Measurements from ENCODE around the gene FASTK.
A peak's percentile ranks its signal among the peaks of the same experiment; 100 is the strongest.

FASTK gene, protein sequence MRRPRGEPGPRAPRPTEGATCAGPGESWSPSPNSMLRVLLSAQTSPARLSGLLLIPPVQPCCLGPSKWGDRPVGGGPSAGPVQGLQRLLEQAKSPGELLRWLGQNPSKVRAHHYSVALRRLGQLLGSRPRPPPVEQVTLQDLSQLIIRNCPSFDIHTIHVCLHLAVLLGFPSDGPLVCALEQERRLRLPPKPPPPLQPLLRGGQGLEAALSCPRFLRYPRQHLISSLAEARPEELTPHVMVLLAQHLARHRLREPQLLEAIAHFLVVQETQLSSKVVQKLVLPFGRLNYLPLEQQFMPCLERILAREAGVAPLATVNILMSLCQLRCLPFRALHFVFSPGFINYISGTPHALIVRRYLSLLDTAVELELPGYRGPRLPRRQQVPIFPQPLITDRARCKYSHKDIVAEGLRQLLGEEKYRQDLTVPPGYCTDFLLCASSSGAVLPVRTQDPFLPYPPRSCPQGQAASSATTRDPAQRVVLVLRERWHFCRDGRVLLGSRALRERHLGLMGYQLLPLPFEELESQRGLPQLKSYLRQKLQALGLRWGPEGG

DNA sequence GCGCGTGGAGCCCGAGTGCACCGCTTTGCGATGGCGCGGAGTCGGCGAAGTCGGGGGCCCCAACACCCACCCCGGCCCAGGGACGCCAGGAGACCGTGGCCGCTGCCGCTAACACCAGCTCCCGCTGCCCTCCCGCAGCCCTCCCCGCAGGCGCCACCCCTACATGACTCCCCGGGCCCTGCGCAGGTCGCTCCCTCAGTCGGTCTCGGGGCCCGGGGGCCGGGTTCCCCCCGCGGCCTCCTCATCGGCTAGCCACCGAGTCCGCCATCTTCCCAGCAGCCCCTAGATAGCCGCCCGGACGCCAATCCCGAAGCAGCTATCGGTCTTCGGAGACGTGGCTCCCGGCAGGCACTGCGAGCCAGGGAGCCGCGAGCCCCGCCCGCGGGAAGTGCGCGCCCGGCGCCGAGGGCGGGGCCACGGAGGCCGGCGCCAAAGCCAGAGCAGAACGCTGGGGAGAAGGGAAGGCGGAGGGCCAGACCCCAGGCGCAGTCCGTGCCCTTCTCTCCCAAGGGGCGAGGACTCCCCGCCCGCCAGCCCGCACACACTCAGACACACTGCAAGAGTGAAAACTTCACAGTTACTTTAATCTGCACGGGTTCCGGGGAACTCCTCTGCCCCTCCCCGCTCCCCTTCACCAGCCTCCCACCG lies at the start of gene FASTK:
Gene FASTK (minus strand): TSS at position 288 of the 648 bp plus-strand sequence. CDS start 43 bp downstream, at position 245.
- peak; percentile 78 to 83 (median 78) for DNase-seq (ENCODE audit: low read depth in 3 of 3)

DNA sequence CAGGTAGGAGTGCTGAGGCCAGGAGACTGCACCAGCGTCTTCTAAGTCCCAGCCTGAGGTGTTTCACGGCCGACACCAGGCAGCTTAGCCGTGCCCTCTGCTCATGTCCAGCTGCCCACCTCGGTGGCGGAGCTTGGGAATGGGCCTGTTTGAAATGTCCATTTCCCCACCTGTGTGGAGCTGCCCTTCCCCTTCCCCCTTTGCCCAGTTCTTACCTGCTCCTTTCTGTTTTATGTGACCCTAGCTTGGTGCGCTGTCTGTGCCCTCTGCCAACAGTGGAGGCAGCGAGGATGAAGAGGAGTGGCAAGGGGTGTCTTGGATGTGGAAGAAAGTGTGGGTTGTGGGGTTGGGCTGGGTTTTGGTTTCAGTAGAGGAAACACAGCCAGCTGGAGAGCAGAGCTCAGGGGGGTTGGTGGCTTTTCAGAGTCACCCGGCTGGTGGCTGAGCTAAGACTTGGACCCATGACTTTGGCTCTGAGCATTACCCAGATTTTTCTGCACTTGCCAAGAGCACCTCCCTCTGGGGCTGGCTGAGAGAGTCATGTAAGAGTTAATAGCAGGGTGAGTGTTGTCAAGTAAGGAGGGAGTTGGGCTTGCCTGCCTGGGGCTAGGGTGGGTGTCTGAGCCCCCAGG lies 49.5 kb upstream of the FASTK start:
- no peak for DNase-seq (ENCODE audit: low read depth in 3 of 3)

DNA sequence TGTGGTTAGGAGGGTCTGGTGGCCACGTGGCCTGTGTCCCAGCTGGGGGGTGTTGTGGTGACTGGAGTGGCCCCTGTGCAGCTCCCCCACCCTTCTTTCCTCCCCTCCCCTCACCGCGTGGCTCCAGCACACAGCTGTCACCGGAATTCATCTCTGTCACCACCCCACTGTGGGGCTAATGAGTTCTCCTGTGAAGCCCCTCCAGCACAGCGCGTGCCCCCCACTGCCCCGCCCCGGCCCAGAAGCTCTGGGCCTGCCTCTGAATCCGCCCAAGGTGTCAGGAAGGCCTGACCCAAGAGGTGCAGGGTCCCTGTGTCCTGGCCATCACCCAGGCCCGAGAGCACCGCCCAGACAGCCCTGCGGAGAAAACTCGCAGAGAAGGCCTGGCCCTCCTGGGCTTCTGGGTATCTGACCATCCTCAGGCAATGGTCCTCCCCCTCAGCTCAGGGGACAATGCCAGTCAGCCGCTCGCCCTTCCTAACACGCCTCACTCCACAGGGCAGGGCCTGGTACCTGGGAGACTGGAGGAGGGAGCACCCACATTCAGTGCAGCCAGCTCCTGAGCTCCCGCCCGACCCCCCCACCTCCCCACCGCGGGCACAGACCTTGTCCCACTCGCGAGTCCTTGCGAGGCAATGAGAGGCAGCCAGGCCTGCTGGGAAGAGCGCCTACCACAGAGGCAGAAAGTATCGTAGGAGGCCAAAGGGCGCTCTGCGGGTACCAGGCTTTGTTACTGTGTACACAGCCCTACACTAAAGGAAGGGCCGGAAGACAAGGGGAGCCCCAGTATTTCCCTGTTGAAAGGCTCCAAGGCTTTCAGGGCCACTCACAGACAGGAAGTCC lies 48.7 kb upstream of the FASTK start:
- no peak for DNase-seq (ENCODE audit: low read depth in 3 of 3)

DNA sequence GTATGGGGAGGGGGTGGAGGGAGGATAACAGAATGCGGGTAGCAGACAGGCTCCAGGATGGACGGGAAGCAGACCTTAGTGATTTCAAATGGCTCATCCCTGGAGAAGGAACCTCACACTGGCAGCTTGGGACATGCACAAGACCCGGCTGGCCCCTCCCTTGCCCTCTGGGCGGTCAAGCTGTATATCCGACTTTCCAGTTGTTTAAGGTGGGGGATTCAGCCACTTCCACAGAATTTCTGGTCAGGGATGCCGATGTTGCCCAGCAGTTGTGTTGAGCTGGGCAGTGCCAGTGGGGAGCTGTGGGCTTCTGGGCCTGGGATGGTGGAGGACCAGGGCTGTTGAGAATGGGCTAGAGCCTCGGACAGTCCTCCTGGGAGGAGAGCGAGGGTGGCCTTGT lies 48.1 kb upstream of the FASTK start:
- no peak for DNase-seq (ENCODE audit: low read depth in 3 of 3)

DNA sequence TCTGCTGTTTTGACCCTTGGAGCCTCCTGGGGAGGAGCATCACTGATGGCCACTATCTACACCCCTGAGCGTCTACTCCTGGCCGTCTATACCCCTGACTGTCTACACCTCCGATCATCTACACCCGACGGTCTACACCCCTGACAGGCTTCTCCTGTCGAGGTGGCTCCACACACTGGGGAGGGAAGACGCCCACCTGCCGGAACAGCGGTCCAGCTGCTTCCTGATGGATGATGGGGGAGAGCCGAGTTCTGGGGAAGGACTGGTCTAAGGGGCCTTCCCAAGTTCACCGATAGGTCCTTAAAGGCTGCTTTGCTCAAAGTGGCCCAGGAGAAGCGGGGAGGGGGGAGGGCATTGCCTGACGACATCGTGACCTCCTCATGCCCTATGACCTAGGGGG lies 47.5 kb upstream of the FASTK start:
- DNase-seq (ENCODE audit: low read depth in 3 of 3), result no peak

DNA sequence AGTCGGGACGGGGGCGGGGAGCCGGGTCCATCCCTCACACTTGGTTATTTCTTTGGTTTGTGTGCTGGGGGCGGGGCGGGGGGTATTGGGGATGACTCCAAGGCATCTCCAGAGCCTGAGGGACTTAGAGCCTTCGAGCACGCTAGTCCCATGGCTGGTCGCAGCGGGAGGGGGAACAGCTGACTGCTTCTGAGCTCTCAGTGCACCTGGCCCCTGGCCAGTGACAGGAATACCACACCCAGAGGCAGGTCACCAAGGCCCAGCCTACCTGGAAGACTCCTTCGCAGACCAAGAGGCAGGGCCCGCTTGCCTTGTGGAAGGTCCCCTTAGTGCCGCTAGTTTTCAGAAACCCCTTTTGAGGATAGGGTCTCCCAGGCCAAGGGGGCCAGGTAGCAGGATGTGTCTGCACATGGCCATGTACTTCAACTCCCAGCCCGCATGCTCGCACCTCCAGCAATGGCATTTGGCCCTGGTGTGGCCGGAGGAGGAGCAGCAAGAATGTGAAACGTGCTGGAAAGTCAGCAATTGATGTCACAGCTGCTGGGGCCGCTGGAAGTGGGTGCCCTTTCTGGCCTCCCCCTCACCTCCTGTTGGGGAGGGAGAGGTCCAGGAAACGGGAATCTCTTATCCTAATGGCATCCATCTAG lies 46.0 kb upstream of the FASTK start:
- no peak for DNase-seq (ENCODE audit: low read depth in 3 of 3)

DNA sequence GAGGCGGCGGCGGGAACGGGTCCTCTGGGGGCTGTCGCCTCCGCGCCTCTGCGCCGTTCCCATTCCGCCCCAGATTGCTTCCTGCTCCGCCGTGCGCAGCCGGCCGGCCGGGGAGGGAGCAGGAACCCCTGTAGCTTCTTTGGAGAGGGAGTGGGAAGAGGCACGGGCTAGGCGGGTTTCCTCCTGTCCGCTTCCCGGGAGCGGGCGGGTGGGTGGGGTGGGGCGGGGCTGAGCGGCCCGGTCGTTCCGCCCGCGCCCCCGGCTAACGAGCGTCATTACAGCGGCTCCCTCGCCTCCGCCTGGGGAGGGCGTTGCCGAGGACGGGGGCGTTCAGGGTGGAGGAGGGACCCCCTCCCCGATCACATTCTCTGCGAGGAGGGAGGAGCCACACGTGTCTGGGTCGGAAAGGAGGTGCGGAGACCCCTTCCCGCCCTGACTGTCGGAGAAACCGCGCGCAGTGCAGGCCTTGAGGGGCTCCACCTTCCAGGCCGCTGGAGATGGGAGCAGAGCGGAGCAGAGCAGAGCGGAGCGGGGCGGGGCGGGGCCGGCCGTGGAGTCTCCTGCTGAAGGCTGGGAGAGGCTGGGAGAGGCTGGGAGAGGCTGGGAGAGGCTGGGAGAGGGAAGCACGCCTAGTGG lies 45.4 kb upstream of the FASTK start:
- DNase-seq (ENCODE audit: low read depth in 3 of 3), result no peak

DNA sequence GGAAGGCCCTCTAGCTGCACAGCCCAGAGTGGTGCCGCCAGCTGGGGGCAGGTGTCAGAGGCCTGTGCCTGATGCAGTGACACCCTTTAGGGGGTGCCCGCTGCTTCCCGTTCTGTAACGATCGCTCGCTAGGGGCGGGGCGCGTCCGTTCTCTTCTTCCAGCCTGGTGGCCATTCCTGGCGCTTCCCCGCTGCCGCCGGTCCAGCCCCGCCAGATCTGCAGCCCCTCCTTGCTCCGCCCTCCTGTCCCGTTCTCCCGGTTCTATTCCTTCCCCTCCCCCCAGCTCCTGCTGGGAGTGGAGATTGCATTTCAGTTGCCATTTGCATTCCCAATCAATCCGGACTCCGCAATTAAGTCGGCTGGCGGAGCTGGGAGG lies 44.8 kb upstream of the FASTK start:
- DNase-seq (ENCODE audit: low read depth in 3 of 3), result no peak

DNA sequence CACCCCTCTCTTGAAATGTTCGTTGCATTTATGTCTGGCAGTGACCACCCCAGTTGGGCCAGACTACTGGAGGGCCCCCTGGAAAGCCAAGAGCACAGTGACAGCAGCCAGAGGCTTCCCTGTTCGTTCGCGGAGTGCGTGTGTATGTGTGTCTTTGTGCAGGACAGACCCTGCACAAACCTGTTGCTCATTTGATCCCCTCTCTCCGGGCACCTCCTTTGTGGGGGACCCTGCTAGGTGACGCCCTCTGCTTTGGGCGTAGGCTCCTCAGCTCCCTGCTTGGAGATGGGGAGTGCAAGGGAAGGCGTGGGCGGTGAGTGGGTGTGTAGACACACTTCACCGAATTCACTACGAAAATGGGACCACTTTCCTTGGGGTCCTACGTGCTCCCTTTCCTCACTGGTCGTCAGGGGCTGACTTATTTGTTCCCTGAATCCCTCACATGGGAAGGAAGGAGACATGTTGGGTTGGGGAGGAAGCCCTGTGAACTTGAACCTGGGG lies 44.3 kb upstream of the FASTK start:
- DNase-seq (ENCODE audit: low read depth in 3 of 3), result no peak

DNA sequence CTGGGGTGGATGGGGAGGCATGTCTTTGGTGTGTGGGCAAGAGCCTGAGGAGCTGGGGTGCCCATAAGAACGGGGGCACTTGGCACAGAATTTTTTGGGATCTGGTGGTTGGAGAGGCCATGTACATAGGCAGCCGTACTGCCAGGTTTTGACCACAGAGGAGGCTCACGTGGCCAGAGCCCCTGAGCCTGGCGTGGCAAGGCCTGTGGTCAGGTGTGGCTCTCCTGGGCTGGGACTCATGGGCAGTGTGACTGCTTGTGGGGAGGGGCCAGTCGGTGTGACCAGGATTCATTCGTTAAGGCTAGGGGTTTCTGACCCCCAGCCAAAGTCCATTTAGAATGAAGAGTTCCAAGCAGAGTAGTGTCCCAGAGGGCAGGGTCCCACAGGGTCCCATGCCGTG lies 43.9 kb upstream of the FASTK start:
- DNase-seq (ENCODE audit: low read depth in 3 of 3), result no peak

DNA sequence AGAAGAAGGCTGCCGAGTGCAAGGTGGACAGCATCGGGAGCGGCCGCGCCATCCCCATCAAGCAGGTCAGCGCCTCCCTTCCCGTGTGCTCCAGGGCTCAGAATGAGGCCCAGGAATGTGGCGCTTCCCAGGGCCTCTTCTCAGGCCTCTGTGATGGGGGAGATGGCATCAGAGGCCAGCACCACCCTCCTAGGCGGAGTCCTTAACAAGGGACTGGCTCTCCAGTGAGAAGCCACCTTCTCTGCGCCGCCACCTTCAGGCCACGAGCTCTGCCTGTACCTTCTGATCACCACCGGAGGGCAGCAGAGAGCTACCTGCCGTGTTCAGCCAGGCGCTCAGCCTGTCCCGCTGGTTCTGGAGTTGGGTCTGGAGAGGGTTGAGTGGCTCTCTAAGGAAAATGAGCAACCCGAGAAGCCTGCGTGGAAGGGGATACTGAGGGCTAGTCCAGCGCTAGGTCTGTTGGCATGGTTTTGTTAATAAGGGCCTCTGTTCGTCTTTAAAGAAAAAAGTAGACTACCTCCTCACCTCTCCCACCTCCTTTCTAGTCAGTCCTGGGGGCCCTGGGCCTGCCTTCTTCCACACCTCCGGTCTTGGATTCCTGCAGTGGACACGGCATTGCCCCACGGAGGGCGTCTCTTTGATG lies 43.3 kb upstream of the FASTK start:
- DNase-seq (ENCODE audit: low read depth in 3 of 3), result peak; percentile 67 to 85 (median 79)

DNA sequence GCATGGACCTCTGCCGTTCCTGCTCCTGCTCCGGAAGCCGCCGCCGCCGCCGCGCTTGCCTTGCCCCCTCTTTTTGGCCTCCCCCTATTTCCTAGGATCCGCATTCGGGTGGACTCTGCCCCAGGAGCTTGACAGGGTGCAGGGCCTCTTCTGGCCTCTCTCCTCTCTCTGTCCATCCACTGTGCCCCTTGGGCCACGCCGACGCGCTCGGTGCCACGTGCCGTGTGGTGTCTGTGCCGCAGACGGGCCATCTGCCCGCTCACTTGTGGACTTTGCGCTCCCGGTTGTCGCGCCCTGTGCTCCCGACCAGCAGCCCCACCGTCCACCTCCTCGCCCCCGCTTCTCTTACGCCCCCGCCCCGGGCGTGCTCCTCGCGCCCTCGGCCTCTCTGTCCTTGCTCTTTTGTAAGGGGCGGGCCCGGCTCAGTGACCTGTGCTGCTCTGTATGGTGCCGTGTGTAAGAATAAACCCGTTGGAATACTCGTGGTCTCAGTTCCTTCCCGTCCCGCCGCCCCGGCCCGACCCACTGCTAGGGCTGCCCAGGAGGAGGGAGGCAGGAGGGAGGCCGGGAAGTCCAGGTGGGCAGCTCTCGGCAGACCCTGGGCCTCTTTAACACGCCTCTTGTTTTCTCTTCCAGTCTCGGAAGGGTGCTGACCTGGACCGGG lies 42.7 kb upstream of the FASTK start:
- DNase-seq (ENCODE audit: low read depth in 3 of 3), result no peak

DNA sequence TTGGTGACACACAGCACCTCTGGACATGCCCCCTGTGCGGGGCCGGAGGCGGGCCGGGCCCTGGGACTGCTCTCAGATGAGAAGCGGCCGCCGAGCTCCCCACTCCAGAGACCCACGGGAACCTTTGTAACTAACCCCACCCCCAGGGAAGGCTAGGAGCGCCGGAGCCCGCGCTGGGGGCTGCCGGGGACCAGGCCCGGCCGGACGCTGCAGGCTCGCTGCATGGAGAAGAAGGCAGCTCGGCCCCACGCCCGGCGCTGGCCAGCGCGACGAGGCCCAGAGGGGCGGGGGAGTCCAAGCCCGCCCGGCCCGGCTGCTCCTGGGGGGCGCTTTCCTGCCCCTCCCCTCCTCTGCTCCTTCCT lies 42.2 kb upstream of the FASTK start:
- DNase-seq (ENCODE audit: low read depth in 3 of 3), result no peak

DNA sequence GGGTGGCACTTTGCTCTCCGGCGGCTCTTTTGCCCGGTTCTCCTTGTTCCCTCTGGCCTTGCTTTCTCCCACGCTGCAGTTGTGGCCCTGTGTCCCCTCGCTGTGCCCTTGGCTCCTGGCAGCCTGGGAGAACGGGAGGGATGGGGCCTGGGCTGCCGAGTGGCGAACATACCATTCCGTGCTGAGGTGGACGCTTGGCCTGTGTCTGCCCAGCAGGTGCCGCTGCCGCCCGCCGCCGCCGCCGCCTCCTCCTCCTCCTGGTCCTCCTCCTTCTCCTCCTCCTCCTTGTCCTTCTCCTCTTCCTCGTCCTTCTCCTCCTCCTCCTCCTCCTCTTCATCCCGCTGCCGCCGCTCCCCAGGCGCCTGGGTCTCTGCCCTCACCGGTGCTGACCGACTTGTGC lies 41.7 kb upstream of the FASTK start:
- no peak for DNase-seq (ENCODE audit: low read depth in 3 of 3)

DNA sequence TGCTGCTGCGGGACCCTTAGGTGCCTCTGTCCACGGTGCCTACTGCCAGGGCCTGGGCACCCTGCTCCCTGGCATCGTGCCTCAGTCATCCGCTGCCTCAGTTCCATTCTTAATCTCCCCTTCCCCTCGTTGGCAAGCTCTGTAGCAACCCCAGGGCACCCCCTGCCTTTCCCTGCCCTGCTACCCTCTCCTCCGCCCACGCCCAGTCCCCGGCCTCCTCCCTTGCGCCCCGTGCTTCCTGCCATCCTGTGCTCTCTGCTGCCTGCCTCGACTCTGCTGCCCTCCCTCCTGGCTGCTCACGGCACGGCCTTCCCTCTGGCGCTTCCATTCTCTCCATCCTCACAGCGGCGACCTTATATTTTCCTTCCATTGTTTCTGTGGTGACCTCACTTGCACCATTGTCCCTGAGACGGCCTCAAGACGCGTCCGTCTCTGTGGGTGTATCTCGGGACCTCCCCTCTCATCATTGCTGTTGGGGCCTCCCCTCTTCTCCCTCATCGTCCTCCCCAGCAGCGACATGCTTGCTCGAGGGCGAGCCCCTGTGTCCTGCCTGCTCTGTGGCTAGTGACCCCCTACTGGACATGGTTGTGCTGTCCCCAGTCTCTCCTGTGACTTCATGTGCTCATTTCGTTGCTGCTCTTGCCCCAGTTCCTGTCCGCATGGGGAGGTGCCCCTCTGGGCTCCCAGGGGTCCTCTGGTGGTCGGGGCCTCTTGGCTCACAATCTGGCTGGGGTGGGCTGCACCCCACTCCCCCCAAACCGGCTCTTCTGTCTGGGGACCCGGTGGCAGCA lies 41.0 kb upstream of the FASTK start:
- no peak for DNase-seq (ENCODE audit: low read depth in 3 of 3)

DNA sequence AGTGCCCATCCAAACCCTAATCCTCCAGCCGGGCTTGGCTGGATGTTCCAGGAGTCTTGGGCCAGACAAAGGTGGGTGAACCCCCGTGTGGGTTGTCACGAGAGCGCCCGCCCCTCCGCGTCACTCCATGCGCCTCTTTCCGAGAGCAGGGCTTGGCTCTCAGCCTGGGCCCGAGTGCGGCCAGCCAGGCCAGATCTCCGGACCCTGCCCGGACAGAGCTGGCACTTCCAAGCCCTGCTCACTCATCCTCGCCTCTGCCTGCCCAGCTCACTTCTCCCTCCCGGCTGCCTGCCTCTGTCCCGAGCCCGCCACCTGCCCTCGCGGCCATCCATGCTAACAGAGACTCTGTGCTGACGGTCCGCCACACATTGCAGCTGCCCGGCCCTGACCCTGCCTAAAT lies 40.3 kb upstream of the FASTK start:
- no peak for DNase-seq (ENCODE audit: low read depth in 3 of 3)

DNA sequence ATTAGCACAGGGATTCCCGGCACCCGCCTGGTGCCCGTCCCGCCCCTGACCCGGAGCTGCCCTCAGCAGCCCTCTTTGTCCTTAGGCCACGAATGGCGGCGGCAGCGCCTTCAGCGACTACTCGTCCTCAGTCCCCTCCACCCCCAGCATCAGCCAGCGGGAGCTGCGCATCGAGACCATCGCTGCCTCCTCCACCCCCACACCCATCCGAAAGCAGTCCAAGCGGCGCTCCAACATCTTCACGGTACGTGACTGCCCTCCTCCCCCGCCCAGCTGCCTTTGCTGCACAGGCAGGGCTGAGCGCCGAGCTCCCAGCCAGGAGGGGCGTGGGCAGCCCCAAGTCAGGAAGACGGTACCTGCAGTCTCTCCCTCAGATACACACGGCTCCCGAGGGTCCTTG lies 39.3 kb upstream of the FASTK start:
- no peak for DNase-seq (ENCODE audit: low read depth in 3 of 3)

DNA sequence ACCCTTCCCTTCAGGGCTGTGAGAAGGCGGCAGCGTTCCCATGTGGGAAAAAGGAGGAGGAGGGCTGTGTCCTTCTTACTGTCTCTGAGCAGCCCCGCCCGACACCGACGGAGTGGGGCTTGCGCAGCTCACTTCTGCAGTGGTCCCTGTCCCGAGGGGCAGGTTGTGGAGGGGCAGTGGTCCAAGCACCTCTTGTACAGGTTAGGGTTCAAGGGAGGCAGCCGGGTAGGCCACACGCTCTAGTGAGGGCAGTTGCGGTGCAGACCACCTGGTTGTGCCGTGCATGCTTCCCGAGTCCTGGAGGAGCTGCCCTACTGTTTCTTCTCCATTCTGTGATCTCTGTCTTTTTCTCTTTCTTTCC lies 38.4 kb upstream of the FASTK start:
- DNase-seq (ENCODE audit: low read depth in 3 of 3), result no peak
